ENCODE results near the gene EVX2. TPM values are rescaled to one million over a fixed set of nuclear protein-coding genes. Genes with fewer than 3 reads are reported as not detected.
A peak's percentile ranks its signal among the peaks of the same experiment; 100 is the strongest.

EVX2 gene
- polyA plus RNA-seq, 1 donor = not detected

DNA sequence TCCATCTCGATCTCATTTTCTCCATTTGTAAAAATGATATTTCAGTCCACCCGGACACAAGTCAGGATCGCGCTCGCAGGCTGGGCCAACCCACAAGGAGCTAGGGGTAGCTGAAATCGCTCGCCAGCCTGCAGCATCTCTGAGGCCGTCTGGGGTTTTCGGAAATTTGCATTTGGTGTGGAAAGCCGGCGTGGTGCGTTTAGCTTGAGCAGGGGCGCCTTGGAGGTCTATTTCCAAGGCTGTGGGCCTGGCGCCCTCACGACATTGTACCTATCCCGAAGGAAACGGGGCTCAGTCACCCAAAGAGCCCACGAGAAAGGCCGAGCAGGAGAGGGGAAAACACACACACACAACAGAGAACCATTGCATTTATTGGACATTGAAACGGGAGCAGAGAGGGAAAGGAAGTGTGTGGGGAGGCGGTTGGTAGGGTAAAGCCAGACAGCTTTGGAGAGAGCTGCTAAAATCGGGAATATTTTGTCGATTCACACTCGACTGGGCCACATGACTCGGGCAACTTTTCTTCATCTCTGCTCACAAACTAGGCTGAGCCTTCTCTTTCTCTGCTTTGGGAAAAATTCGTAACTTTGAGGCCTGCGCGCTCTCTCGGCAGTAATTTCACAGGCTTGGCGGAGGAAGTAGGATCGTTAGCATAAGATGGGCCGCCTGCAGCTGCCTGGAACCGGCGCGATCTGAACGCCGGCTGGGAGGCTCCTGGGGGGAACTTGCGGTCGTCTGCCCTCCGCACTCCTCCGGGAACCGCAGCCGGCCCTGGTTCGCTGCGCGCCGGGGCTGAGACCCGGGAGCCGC, 44.6 kb upstream of the EVX2 start:
- H3K36me3 ChIP-seq (ENCODE audit: control insufficient read depth, insufficient read depth, low read length) = no peaks in the 10 kb centered on the region
- H3K4me1 ChIP-seq (ENCODE audit: control insufficient read depth, insufficient read depth, low read length) = peaks cover 2% of the 10 kb centered on the region
- H3K9me3 ChIP-seq (ENCODE audit: control insufficient read depth, low read depth, low read length) = peaks cover 7% of the 10 kb centered on the region
- H3K27me3 ChIP-seq (ENCODE audit: control insufficient read depth, insufficient read depth, low read length) = peaks cover 90% of the 10 kb centered on the region
- peak overlapping the region; percentile 50 for H3K4me3 ChIP-seq (ENCODE audit: low read length)
- no peak for DNase-seq
- no CpG with 5 or more reads among the region's 49 CpGs for WGBS (ENCODE audit: insufficient coverage, low lambda C conversion rate)
- peak overlapping the region; percentile 65 for H3K27ac ChIP-seq (ENCODE audit: low read length)

DNA sequence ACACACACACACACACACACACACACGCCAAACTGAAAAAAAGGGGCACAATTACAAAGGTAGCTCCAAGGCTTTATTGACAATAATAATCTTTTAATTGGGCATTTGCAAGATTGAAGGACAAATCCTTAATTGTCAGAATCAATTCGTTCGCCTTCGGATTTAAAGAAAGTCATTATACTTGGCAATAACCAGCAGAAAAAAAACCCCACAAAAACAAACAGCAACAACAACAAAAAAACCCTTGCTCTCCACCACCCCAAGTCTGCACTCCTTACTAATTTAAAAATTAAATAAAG, 44.0 kb upstream of the EVX2 start:
- Histone ChIP-seq H3K27me3 (ENCODE audit: control insufficient read depth, insufficient read depth, low read length) (peaks cover 90% of the 10 kb centered on the region), H3K9me3 (ENCODE audit: control insufficient read depth, low read depth, low read length) (peaks cover 10% of the 10 kb centered on the region), H3K4me3 (ENCODE audit: low read length) (no peak overlapping the region), H3K4me1 (ENCODE audit: control insufficient read depth, insufficient read depth, low read length) (peaks cover 2% of the 10 kb centered on the region), H3K27ac (ENCODE audit: low read length) (no peak overlapping the region), H3K36me3 (ENCODE audit: control insufficient read depth, insufficient read depth, low read length) (no peaks in the 10 kb centered on the region)
- no CpG with 5 or more reads among the region's 4 CpGs for WGBS (ENCODE audit: insufficient coverage, low lambda C conversion rate)
- DNase-seq = no peak

DNA sequence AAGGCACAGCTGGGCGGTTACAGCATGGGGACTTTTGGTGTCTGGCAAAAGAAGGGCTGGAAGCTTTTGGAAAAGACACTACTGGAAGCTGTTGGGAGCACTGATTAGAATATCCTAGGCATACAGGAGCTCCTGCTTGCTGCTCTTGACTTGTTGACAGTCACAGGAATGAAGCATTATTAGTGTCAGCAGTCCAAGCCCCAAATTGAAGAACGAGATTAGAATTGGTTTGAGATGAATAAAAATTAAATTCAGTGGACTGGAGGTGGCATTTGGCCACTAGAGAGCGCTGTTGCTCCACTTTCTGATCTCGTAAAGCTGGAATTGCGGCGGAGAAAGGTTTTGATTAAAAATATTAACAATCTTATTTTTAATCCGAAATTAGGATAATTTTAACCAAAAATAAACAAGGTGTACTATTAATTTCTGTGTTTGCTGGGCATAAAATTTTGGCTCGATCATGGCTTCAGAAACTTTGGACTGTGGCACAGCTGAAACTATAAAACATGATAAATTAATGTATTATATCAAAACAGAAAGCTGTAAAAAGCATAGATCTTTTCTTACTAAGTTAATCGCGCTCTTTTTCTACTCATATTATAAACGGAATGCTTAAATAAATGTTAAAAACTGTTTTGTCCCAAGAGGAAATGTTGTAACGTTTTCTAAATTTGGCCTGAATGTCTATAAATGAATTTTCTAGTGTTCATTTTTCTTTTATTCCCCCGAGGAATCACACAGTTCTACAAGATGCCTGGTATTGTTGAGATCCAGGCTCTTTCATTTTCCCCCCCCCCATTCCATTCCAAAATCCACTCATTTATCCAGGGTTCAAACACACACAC, 43.4 kb upstream of the EVX2 start:
- no peak overlapping the region for H3K4me3 ChIP-seq (ENCODE audit: low read length)

DNA sequence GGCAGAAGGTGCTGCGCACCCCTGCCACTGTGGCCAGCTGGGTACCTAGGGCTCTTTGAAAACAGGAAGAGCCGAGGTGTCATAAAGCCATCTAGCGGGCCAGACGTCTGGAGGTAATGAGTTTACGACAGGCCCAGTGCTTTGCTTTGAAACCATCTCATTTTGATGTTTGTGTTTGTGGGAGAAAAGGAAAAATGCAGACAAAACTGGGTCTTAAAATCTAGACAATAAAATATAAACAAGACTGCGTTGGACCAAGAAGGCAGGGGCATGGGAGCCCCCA, 42.0 kb upstream of the EVX2 start:
- Histone ChIP-seq H3K36me3 (ENCODE audit: control insufficient read depth, insufficient read depth, low read length) (no peaks in the 10 kb centered on the region), H3K27ac (ENCODE audit: low read length) (no peak overlapping the region), H3K27me3 (ENCODE audit: control insufficient read depth, insufficient read depth, low read length) (peaks cover 91% of the 10 kb centered on the region), H3K9me3 (ENCODE audit: control insufficient read depth, low read depth, low read length) (peaks cover 20% of the 10 kb centered on the region), H3K4me3 (ENCODE audit: low read length) (no peak overlapping the region), H3K4me1 (ENCODE audit: control insufficient read depth, insufficient read depth, low read length) (peaks cover 3% of the 10 kb centered on the region)
- DNase-seq = no peak
- 33% methylated on average over 1 of the region's 6 CpGs for WGBS (ENCODE audit: insufficient coverage, low lambda C conversion rate)

More for the DNA sequence above, 43.4 kb upstream of the EVX2 start:
- Histone ChIP-seq H3K27ac (ENCODE audit: low read length) (no peak overlapping the region), H3K9me3 (ENCODE audit: control insufficient read depth, low read depth, low read length) (peaks cover 14% of the 10 kb centered on the region), H3K36me3 (ENCODE audit: control insufficient read depth, insufficient read depth, low read length) (no peaks in the 10 kb centered on the region), H3K4me1 (ENCODE audit: control insufficient read depth, insufficient read depth, low read length) (peaks cover 3% of the 10 kb centered on the region), H3K27me3 (ENCODE audit: control insufficient read depth, insufficient read depth, low read length) (peaks cover 90% of the 10 kb centered on the region)
- no peak for DNase-seq
- WGBS (ENCODE audit: insufficient coverage, low lambda C conversion rate) = 0% methylated on average over 6 of the region's 13 CpGs

DNA sequence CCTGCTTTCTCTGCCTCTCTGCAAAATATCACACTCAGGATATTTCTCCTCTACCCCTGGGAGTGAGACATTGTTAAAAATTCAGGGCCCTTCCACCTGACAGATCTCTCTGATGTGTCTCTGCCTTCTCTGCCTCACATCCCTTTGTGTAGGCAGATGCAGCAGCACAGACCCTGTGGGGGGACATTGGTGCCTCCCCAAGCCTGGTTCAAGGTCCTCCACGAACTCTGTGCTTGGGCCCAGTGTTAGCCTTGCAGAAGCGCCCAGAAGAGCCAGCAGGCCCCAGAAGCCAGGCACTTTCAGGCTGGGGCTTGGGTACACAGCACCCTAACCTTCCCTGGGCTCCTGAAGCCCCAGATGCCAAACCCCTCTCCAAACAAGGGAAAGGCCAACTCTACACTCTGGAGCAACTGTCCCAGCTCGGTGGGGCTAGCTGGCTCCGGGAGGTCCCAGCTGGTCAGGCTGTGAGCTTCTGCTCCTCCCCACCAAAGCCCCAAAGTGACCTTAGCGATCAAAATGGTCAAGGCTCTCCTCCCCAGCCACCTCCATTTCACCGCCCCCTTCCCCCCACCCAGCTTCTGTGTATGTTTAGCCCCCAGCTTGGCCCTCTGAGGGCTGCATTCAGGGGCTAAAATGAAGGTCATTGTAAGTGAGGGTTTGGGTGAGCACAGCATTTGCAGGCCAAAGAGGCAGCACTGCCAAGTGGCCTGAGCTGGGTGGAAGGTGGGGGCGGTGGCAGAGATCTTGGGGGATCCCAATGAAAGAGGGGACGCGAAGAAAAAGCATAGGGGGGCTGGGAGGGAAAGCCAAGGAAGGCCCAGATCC, 41.4 kb upstream of the EVX2 start:
- no peak overlapping the region for H3K4me3 ChIP-seq (ENCODE audit: low read length)
- no peak for DNase-seq
- H3K27ac ChIP-seq (ENCODE audit: low read length) = no peak overlapping the region
- H3K36me3 ChIP-seq (ENCODE audit: control insufficient read depth, insufficient read depth, low read length) = no peaks in the 10 kb centered on the region
- peaks cover 3% of the 10 kb centered on the region for H3K4me1 ChIP-seq (ENCODE audit: control insufficient read depth, insufficient read depth, low read length)
- WGBS (ENCODE audit: insufficient coverage, low lambda C conversion rate) = no CpG with 5 or more reads among the region's 9 CpGs
- H3K9me3 ChIP-seq (ENCODE audit: control insufficient read depth, low read depth, low read length) = peaks cover 20% of the 10 kb centered on the region
- H3K27me3 ChIP-seq (ENCODE audit: control insufficient read depth, insufficient read depth, low read length) = peaks cover 91% of the 10 kb centered on the region

DNA sequence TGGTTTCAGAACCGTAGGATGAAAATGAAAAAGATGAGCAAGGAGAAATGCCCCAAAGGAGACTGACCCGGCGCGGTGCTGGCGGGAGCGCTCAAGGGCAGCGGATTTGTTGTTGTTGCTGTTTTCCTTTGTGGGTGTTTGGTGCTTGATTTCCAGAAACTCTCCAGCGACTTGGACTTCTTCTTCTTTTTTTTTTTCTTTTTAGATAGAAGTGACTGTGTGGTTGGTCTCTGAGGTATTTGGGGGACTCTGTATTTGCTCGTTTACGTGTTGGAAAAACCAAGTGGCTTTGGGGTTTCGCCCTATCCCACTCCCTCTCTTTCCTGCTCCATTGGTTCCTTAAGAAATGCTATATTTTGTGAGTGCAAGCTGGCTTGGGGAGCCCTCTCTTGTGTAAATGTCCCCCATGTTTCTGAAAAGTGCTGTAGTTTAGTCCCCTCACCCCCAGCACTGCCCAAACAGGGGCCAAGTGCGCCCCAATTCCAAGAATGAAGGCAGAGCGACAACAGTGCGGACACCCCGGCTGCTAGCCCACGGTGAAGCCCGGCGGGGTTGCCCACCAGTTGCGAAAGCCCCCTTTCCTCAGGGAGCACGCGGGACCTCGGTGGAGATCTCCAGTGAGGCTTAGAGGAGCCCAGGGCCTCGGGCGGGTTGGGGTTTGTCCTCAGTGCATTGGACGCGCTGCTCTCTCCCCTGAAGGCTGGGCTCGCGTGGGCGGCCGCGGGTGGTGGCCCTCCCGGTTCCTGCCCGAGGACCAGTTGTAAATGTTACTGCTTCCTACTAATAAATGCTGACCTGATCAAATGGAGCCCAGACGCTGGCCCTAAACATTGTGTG, 40.6 kb upstream of the EVX2 start:
- Histone ChIP-seq H3K36me3 (ENCODE audit: control insufficient read depth, insufficient read depth, low read length) (no peaks in the 10 kb centered on the region), H3K9me3 (ENCODE audit: control insufficient read depth, low read depth, low read length) (peaks cover 18% of the 10 kb centered on the region), H3K4me3 (ENCODE audit: low read length) (no peak overlapping the region), H3K4me1 (ENCODE audit: control insufficient read depth, insufficient read depth, low read length) (peaks cover 3% of the 10 kb centered on the region), H3K27ac (ENCODE audit: low read length) (no peak overlapping the region), H3K27me3 (ENCODE audit: control insufficient read depth, insufficient read depth, low read length) (peaks cover 97% of the 10 kb centered on the region)
- WGBS (ENCODE audit: insufficient coverage, low lambda C conversion rate) = no CpG with 5 or more reads among the region's 34 CpGs
- no peak for DNase-seq

DNA sequence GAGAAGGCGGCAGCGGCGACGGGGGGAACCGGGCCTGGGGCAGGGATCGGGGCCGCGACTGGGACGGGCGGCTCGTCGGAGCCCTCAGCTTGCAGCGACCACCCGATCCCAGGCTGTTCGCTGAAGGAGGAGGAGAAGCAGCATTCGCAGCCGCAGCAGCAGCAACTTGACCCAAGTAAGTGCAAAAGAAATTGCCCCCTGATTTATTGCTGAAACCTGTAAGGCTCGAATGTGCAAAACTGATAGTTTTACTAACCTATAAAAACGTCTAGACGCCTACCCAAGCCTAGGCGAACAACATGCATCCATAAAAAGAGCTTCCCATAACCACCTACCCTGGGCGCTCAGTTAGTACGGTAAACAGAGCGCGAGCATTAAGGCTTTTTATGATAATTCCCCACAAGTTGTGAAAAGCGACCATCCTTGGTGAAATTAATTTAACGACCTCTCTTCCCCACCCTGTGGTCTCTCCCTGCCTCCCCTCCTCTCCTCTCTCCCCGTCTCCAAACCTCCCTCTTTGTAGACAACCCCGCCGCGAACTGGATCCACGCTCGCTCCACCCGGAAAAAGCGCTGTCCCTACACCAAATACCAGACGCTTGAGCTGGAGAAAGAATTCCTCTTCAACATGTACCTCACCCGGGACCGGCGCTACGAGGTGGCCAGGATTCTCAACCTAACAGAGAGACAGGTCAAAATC, 39.8 kb upstream of the EVX2 start:
- no peaks in the 10 kb centered on the region for H3K36me3 ChIP-seq (ENCODE audit: control insufficient read depth, insufficient read depth, low read length)
- peak overlapping the region; percentile 9 for H3K4me3 ChIP-seq (ENCODE audit: low read length)
- no peak overlapping the region for H3K27ac ChIP-seq (ENCODE audit: low read length)
- H3K4me1 ChIP-seq (ENCODE audit: control insufficient read depth, insufficient read depth, low read length) = peaks cover 3% of the 10 kb centered on the region
- no peak for DNase-seq
- no CpG with 5 or more reads among the region's 40 CpGs for WGBS (ENCODE audit: insufficient coverage, low lambda C conversion rate)
- peaks cover 96% of the 10 kb centered on the region for H3K27me3 ChIP-seq (ENCODE audit: control insufficient read depth, insufficient read depth, low read length)
- H3K9me3 ChIP-seq (ENCODE audit: control insufficient read depth, low read depth, low read length) = peaks cover 16% of the 10 kb centered on the region

DNA sequence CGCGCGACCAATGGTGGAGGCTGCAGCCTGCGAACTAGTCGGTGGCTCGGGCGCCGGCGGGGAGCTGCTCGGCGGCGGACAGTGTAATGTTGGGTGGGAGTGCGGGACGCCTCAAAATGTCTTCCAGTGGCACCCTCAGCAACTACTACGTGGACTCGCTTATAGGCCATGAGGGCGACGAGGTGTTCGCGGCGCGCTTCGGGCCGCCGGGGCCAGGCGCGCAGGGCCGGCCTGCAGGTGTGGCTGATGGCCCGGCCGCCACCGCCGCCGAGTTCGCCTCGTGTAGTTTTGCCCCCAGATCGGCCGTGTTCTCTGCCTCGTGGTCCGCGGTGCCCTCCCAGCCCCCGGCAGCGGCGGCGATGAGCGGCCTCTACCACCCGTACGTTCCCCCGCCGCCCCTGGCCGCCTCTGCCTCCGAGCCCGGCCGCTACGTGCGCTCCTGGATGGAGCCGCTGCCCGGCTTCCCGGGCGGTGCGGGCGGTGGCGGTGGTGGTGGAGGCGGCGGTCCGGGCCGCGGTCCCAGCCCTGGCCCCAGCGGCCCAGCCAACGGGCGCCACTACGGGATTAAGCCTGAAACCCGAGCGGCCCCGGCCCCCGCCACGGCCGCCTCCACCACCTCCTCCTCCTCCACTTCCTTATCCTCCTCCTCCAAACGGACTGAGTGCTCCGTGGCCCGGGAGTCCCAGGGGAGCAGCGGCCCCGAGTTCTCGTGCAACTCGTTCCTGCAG, 39.1 kb upstream of the EVX2 start, which contains the start of gene HOXD9:
Gene HOXD9, plus strand, starts transcription at position 37 of the 728 bp plus-strand sequence. Its CDS starts 50 bp downstream, at position 87.
- Histone ChIP-seq H3K4me3 (ENCODE audit: low read length) (peak within 1 kb of the TSS; percentile 18), H3K4me1 (ENCODE audit: control insufficient read depth, insufficient read depth, low read length) (peaks cover 3% of the 10 kb centered on the region), H3K36me3 (ENCODE audit: control insufficient read depth, insufficient read depth, low read length) (no peaks in the 10 kb centered on the region), H3K9me3 (ENCODE audit: control insufficient read depth, low read depth, low read length) (peaks cover 18% of the 10 kb centered on the region), H3K27me3 (ENCODE audit: control insufficient read depth, insufficient read depth, low read length) (peaks cover 96% of the 10 kb centered on the region), H3K27ac (ENCODE audit: low read length) (no peak within 1 kb of the TSS)
- no CpG with 5 or more reads among the region's 84 CpGs for WGBS (ENCODE audit: insufficient coverage, low lambda C conversion rate)
- DNase-seq = no peak
